SK-N-SH (cell line): ENCODE results near the gene DYNC2LI1. TPM values are rescaled to one million over a fixed set of nuclear protein-coding genes. Genes with fewer than 3 reads are reported as not detected.

Source experiments
- CTCF ChIA-PET: fragments of 300-600, 350-600 bp; formaldehyde crosslinking; extraction: SDS; loops from one replicate; lab custom pipeline; 2021; lab: Yijun Ruan, JAX
- POLR2A ChIA-PET: fragments of 350-600 bp; sonication (Branson Sonifier 250); formaldehyde crosslinking; extraction: SDS; loops from one replicate; lab custom pipeline; 2020; ENCODE audit warnings: antibody characterized with exemption, inconsistent platforms; lab: Yijun Ruan, JAX
- DNase-seq: peaks from one replicate; pipeline ENCODE4 v3.0.0; 2012
- H2AFZ ChIP-seq: fragments of 200-600 bp; sonication (generic); 2 replicates; pipeline ENCODE4 v1.8.1; 2016; ENCODE audit warnings: antibody characterized with exemption, mild to moderate bottlenecking, low read depth
- H3F3A ChIP-seq: fragments of 200-600 bp; sonication (generic); replicated peaks from 2 replicates; pipeline ENCODE3; 2016; ENCODE audit warnings: antibody characterized with exemption, mild to moderate bottlenecking; ENCODE audit not compliant: insufficient read depth
- H3K27ac ChIP-seq, 2 experiments: fragments of 200-500 bp in 1 of 2; fragments of 200-600 bp in 1 of 2; sonication (Bioruptor generic) in 1 of 2; sonication (generic), shearing (Covaris generic) in 1 of 2; 2 replicates each; pipeline versions ENCODE4 v1.5.1 to v1.6.1; 2014 to 2016; ENCODE audit warnings: low read depth in 2 of 2, inconsistent platforms in 1 of 2, low read length in 1 of 2, mild to moderate bottlenecking in 1 of 2, mixed read lengths in 1 of 2
- H3K27me3 ChIP-seq: fragments of 200-600 bp; sonication (generic), shearing (Covaris generic); 2 replicates; pipeline ENCODE4 v1.6.1; 2016; ENCODE audit warnings: mixed run types; ENCODE audit not compliant: insufficient read depth
- H3K36me3 ChIP-seq, 2 experiments: fragments of 200-500 bp in 1 of 2; fragments of 200-600 bp in 1 of 2; sonication (Bioruptor generic) in 1 of 2; sonication (generic) in 1 of 2; replicated peaks in 1 of 2; 2 replicates each; pipeline versions ENCODE3 to v1.5.1; 2014 to 2016; ENCODE audit warnings: low read length in 1 of 2, mild to moderate bottlenecking in 1 of 2; ENCODE audit not compliant: insufficient read depth in 2 of 2, control insufficient read depth in 1 of 2
- H3K4me1 ChIP-seq, 2 experiments: fragments of 200-500 bp in 1 of 2; fragments of 200-600 bp in 1 of 2; sonication (Bioruptor generic) in 1 of 2; sonication (generic), shearing (Covaris generic) in 1 of 2; 2 replicates each; pipeline versions ENCODE4 v1.5.1 to v1.6.1; 2014 to 2016; ENCODE audit warnings: low read depth in 1 of 2, low read length in 1 of 2, mixed run types in 1 of 2; ENCODE audit not compliant: insufficient read depth in 2 of 2, control insufficient read depth in 1 of 2
- H3K4me2 ChIP-seq: fragments of 200-600 bp; sonication (generic), shearing (Covaris generic); 2 replicates; pipeline ENCODE4 v1.6.1; 2017; ENCODE audit warnings: mixed run types
- H3K4me3 ChIP-seq, 2 experiments: fragments of 200-500 bp in 1 of 2; fragments of 200-600 bp in 1 of 2; sonication (Bioruptor generic) in 1 of 2; sonication (generic), shearing (Covaris generic) in 1 of 2; 2 replicates each; pipeline versions ENCODE4 v1.5.1 to v1.8.1; 2014 to 2016; ENCODE audit warnings: low read depth in 2 of 2, inconsistent platforms in 1 of 2, low read length in 1 of 2, mild to moderate bottlenecking in 1 of 2, mixed read lengths in 1 of 2, moderate library complexity in 1 of 2
- H3K79me2 ChIP-seq: fragments of 200-600 bp; sonication (generic); 2 replicates; pipeline ENCODE4 v1.8.1; 2017; ENCODE audit warnings: mild to moderate bottlenecking; ENCODE audit not compliant: insufficient read depth
- H3K9ac ChIP-seq: fragments of 200-600 bp; sonication (generic); 2 replicates; pipeline ENCODE4 v1.6.1; 2017; ENCODE audit warnings: mixed run types
- H3K9me2 ChIP-seq: fragments of 200-600 bp; sonication (generic); 2 replicates; pipeline ENCODE4 v1.6.1; 2017; ENCODE audit warnings: mixed run types
- H3K9me3 ChIP-seq: fragments of 200-600 bp; sonication (generic); 2 replicates; pipeline ENCODE4 v1.6.1; 2017; ENCODE audit warnings: mixed run types, mild to moderate bottlenecking, moderate library complexity
- H4K20me1 ChIP-seq: fragments of 200-600 bp; sonication (generic); 2 replicates; pipeline ENCODE4 v1.6.1; 2017; ENCODE audit warnings: mild to moderate bottlenecking, mixed run types; ENCODE audit not compliant: insufficient read depth
- CTCF ChIP-seq: fragments of 200-600 bp; sonication (generic); IDR thresholded peaks from 2 replicates; pipeline ENCODE4 v1.6.1; 2017; ENCODE audit warnings: antibody characterized with exemption, mild to moderate bottlenecking, moderate library complexity
- ELF1 ChIP-seq: IDR thresholded peaks from 2 replicates; pipeline ENCODE4 v1.4.0; 2012
- EP300 ChIP-seq, 2 experiments: IDR thresholded peaks; 2 replicates each; pipeline versions ENCODE4 v1.4.0 to v1.6.1; 2012; ENCODE audit warnings: borderline replicate concordance in 1 of 2, low read depth in 1 of 2, low read length in 1 of 2
- GABPA ChIP-seq: IDR thresholded peaks from 2 replicates; pipeline ENCODE4 v1.4.0; 2012; ENCODE audit warnings: low read depth, mild to moderate bottlenecking
- JUND ChIP-seq: IDR thresholded peaks from 2 replicates; pipeline ENCODE4 v1.4.0; 2012
- MXI1 ChIP-seq: IDR thresholded peaks from 2 replicates; pipeline ENCODE4 v1.6.1; 2012; ENCODE audit warnings: mild to moderate bottlenecking, low read depth, low read length, improper control_type of control experiment
- PBX3 ChIP-seq: IDR thresholded peaks from 2 replicates; pipeline ENCODE4; 2012
- POLR2AphosphoS5 ChIP-seq: IDR thresholded peaks from 2 replicates; pipeline ENCODE4 v1.6.1; 2012; ENCODE audit warnings: low read depth, low read length
- REST ChIP-seq: IDR thresholded peaks from 2 replicates; pipeline ENCODE4 v1.6.1; 2012; ENCODE audit warnings: mild to moderate bottlenecking, low read depth, low read length, moderate library complexity
- RFX5 ChIP-seq: IDR thresholded peaks from 2 replicates; pipeline ENCODE4 v1.6.1; 2012; ENCODE audit warnings: mild to moderate bottlenecking, improper control_type of control experiment, low read length
- RXRA ChIP-seq: IDR thresholded peaks from 2 replicates; pipeline ENCODE4 v1.4.0; 2012; ENCODE audit warnings: low read depth, mild to moderate bottlenecking, borderline replicate concordance
- SIN3A ChIP-seq: IDR thresholded peaks from 2 replicates; pipeline ENCODE4 v1.6.1; 2012; ENCODE audit warnings: low read depth, mild to moderate bottlenecking, low read length, moderate library complexity, borderline replicate concordance
- SMC3 ChIP-seq: IDR thresholded peaks from 2 replicates; pipeline ENCODE4 v1.6.1; 2012; ENCODE audit warnings: low read depth, low read length, improper control_type of control experiment
- WGBS: methylation state at CpG from one replicate; pipeline ENCODE4 v1.1.6; 2017; ENCODE audit warnings: low lambda C conversion rate; 5-methylcytosine and 5-hydroxymethylcytosine counted together
- polyA plus RNA-seq, 3 experiments: library from polyadenylated mRNA; depleted of rRNA; stranded (reverse); fragments of >200 nt; gene quantifications; 2 replicates each; pipeline ENCODE4 v1.2.3, GENCODE V29; 2012

The DYNC2LI1 gene
- polyA plus RNA-seq, 1 of the 3 experiments (the other 2 are of a cell fraction), result 20.4 TPM

- Histone ChIP-seq H3K4me3 (no peak overlapping the region), H3K36me3 (peaks cover 4 to 19% of the 10 kb centered on the region in 2 experiments), H3F3A (no peaks in the 10 kb centered on the region), H3K27ac (no peak overlapping the region), H3K9ac (no peak overlapping the region), H3K4me2 (no peak overlapping the region), H2AFZ (no peak overlapping the region), H3K27me3 (no peaks in the 10 kb centered on the region), H3K79me2 (no peaks in the 10 kb centered on the region), H4K20me1 (no peaks in the 10 kb centered on the region), H3K9me3 (no peaks in the 10 kb centered on the region), H3K4me1 (peaks cover 0 to 4% of the 10 kb centered on the region in 2 experiments; a peak in 2 of 4 replicates), H3K9me2 (no peaks in the 10 kb centered on the region)
- TF ChIP-seq SIN3A, result no peak
- TF ChIP-seq ELF1, result no peak
- TF ChIP-seq RFX5, result no peak
- no peak for TF ChIP-seq EP300 (IDR thresholded peaks at IDR 0.05; ENCODE audit: borderline replicate concordance in 1 of 2, low read depth in 1 of 2, low read length in 1 of 2)
- TF ChIP-seq MXI1, result no peak
- no peak for TF ChIP-seq RXRA
- no peak for TF ChIP-seq CTCF
- TF ChIP-seq REST, result no peak
- no peak for TF ChIP-seq POLR2AphosphoS5
- TF ChIP-seq SMC3, result no peak
- TF ChIP-seq JUND, result no peak
- TF ChIP-seq PBX3, result no peak
- TF ChIP-seq GABPA, result no peak
- POLR2A ChIA-PET, result no interaction called here
- 87% methylated on average over 3 of the region's 3 CpGs for WGBS
- CTCF ChIA-PET, result no interaction called here
- DNase-seq, result no peak
Measured at GRCh38 chr2:43814711-43815110, 40.9 kb downstream of the DYNC2LI1 start.
